Mucosa of rectum (tissue), 2 donors: Measurements from ENCODE around the gene SGCG.
A peak's percentile ranks its signal among the peaks of the same experiment; 100 is the strongest.
"Not testable (repeated sequence)": the region's sequence is repeated elsewhere in the genome, so short reads cannot be mapped to it uniquely, and the experiment has no call there.

Source experiments
- H3K27ac ChIP-seq, 2 donors: one replicate each; pipeline ENCODE4 v1.7.0; 2013; ENCODE audit warnings: inconsistent platforms in 2 of 2, low read depth in 2 of 2, low read length in 2 of 2
- H3K27me3 ChIP-seq, 2 donors: one replicate each; pipeline ENCODE4 v1.7.0; 2013; ENCODE audit warnings: low read length in 2 of 2; ENCODE audit not compliant: control insufficient read depth in 2 of 2, insufficient read depth in 2 of 2
- H3K36me3 ChIP-seq, 2 donors: one replicate each; pipeline ENCODE4 v1.7.0; 2013; ENCODE audit warnings: low read length in 2 of 2; ENCODE audit not compliant: control insufficient read depth in 2 of 2, insufficient read depth in 2 of 2
- H3K4me1 ChIP-seq, 2 donors: one replicate each; pipeline ENCODE4 v1.7.0; 2013; ENCODE audit warnings: low read length in 2 of 2, mild to moderate bottlenecking in 1 of 2; ENCODE audit not compliant: control insufficient read depth in 2 of 2, insufficient read depth in 2 of 2
- H3K4me3 ChIP-seq, 2 donors: one replicate each; pipeline ENCODE4 v1.7.0; 2013; ENCODE audit warnings: low read length in 2 of 2
- H3K9ac ChIP-seq, 2 donors: one replicate each; pipeline ENCODE4 v1.7.0; 2013; ENCODE audit warnings: low read length in 2 of 2, low read depth in 1 of 2, mild to moderate bottlenecking in 1 of 2
- H3K9me3 ChIP-seq, 2 donors: one replicate each; pipeline ENCODE4 v1.7.0; 2013; ENCODE audit warnings: low read length in 2 of 2; ENCODE audit not compliant: control insufficient read depth in 2 of 2
- donor health status: healthy.
- donor health status: Normal muscosa, but diverticular disease.

Gene SGCG, protein sequence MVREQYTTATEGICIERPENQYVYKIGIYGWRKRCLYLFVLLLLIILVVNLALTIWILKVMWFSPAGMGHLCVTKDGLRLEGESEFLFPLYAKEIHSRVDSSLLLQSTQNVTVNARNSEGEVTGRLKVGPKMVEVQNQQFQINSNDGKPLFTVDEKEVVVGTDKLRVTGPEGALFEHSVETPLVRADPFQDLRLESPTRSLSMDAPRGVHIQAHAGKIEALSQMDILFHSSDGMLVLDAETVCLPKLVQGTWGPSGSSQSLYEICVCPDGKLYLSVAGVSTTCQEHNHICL

DNA sequence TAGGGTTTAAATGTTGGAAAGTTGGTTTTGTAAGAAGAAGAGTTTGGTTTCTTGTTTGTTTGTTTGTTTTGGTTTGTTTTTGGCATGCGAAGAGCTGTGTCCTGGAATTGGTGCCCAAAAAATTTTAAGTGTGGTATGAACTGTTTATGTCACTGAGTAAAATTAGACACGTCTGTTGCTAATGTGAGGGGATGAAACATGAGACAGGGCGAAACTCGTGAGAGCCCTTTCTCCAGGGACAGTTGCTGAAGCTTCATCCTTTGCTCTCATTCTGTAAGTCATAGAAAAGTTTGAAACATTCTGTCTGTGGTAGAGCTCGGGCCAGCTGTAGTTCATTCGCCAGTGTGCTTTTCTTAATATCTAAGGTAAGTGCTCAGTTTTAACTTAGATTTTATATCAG is at the start of gene SGCG:
SGCG (plus strand) TSS at position 269 of the 400 bp plus-strand sequence. CDS start 22,716 bp downstream, outside the sequence.
- Histone ChIP-seq H3K27me3 (no peaks in the 10 kb centered on the region), H3K36me3 (no peaks in the 10 kb centered on the region), H3K4me1 (no peaks in the 10 kb centered on the region), H3K27ac (no peak within 1 kb of the TSS), H3K9ac (no peak within 1 kb of the TSS), H3K9me3 (no peaks in the 10 kb centered on the region), H3K4me3 (no peak within 1 kb of the TSS)

GRCh38 chr13:23134542-23134941 is 46.2 kb upstream of the SGCG start:
- H3K27me3 ChIP-seq: no peaks in the 10 kb centered on the region

GRCh38 chr13:23140492-23140891 is 40.3 kb upstream of the SGCG start:
- no peaks in the 10 kb centered on the region for H3K9me3 ChIP-seq
- no peaks in the 10 kb centered on the region for H3K27me3 ChIP-seq
- no peaks in the 10 kb centered on the region for H3K36me3 ChIP-seq
- no peaks in the 10 kb centered on the region for H3K4me1 ChIP-seq
- H3K27ac ChIP-seq: no peak overlapping the region
- no peak overlapping the region for H3K9ac ChIP-seq
- H3K4me3 ChIP-seq: no peak overlapping the region

More at GRCh38 chr13:23134542-23134941, 46.2 kb upstream of the SGCG start:
- Histone ChIP-seq H3K9me3 (no peaks in the 10 kb centered on the region), H3K4me3 (no peak overlapping the region), H3K36me3 (no peaks in the 10 kb centered on the region), H3K27ac (no peak overlapping the region), H3K4me1 (no peaks in the 10 kb centered on the region), H3K9ac (no peak overlapping the region)

GRCh38 chr13:23141964-23142363 is 38.8 kb upstream of the SGCG start:
- H3K9me3 ChIP-seq: no peaks in the 10 kb centered on the region
- no peak overlapping the region for H3K27ac ChIP-seq
- no peak overlapping the region for H3K4me3 ChIP-seq
- H3K9ac ChIP-seq: no peak overlapping the region
- H3K36me3 ChIP-seq: no peaks in the 10 kb centered on the region
- H3K4me1 ChIP-seq: no peaks in the 10 kb centered on the region
- no peaks in the 10 kb centered on the region for H3K27me3 ChIP-seq

DNA sequence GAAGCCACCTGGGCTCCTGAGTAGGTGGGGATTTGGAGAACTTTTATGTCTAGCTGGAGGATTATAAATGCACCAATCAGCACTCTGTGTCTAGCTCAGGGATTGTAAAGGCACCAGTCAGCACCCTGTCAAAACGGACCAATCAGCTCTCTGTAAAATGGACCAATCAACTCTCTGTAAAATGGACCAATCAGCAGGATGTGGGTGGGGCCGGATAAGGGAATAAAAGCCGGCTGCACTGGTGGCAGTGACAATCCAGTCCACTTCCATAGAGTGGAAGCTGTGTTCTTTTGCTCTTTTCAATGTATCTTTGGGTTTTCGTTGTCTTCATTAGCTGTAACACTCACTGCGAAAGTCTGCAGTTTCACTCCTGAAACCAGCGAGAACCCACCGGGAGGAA is 38.2 kb upstream of the SGCG start:
- H3K4me1 ChIP-seq: not testable (repeated sequence)

DNA sequence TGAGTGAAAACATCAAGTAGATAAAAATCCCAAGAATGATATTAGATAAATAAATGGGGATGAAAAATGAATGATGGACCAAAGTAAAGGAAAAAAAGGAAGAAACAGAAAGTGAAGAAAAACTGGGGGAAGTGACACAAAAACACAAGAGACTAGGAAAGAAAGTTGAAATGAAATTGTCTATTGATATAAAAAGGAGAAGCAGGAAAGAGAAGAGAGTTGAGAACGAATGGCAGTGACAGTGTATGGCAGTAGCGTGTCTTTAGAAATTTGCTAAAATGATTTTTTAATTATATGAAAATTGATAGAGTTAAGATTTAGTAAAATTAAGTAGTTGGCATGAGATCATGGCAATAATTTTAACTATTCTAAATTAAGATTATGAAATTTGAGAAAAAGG is 36.3 kb upstream of the SGCG start:
- Histone ChIP-seq H3K4me3 (no peak overlapping the region), H3K9me3 (no peaks in the 10 kb centered on the region), H3K4me1 (no peaks in the 10 kb centered on the region), H3K36me3 (no peaks in the 10 kb centered on the region), H3K9ac (no peak overlapping the region), H3K27ac (no peak overlapping the region), H3K27me3 (no peaks in the 10 kb centered on the region)

More for the DNA sequence above, 38.2 kb upstream of the SGCG start:
- H3K9me3 ChIP-seq, H3K9ac ChIP-seq, H3K36me3 ChIP-seq, H3K27me3 ChIP-seq, H3K27ac ChIP-seq, H3K4me3 ChIP-seq: not testable (repeated sequence)

GRCh38 chr13:23146006-23146405 is 34.8 kb upstream of the SGCG start:
- no peak overlapping the region for H3K4me3 ChIP-seq
- no peaks in the 10 kb centered on the region for H3K4me1 ChIP-seq
- no peak overlapping the region for H3K27ac ChIP-seq
- no peaks in the 10 kb centered on the region for H3K36me3 ChIP-seq
- H3K9me3 ChIP-seq: no peaks in the 10 kb centered on the region
- no peak overlapping the region for H3K9ac ChIP-seq
- H3K27me3 ChIP-seq: no peaks in the 10 kb centered on the region

GRCh38 chr13:23146811-23147625 is 33.8 kb upstream of the SGCG start:
- no peaks in the 10 kb centered on the region for H3K4me1 ChIP-seq
- H3K27ac ChIP-seq: peak overlapping the region; percentile 5 to 11
- no peaks in the 10 kb centered on the region for H3K9me3 ChIP-seq
- no peak overlapping the region for H3K4me3 ChIP-seq
- H3K9ac ChIP-seq: no peak overlapping the region
- H3K36me3 ChIP-seq: no peaks in the 10 kb centered on the region
- no peaks in the 10 kb centered on the region for H3K27me3 ChIP-seq

- Histone ChIP-seq H3K36me3 (no peaks in the 10 kb centered on the region), H3K27me3 (no peaks in the 10 kb centered on the region), H3K9me3 (no peaks in the 10 kb centered on the region), H3K4me3 (no peak overlapping the region), H3K9ac (no peak overlapping the region), H3K4me1 (no peaks in the 10 kb centered on the region), H3K27ac (no peak overlapping the region)
Measured at GRCh38 chr13:23147827-23148226, 33.0 kb upstream of the SGCG start.

- Histone ChIP-seq H3K36me3 (no peaks in the 10 kb centered on the region), H3K27ac (no peak overlapping the region), H3K9ac (no peak overlapping the region), H3K9me3 (no peaks in the 10 kb centered on the region), H3K4me1 (no peaks in the 10 kb centered on the region), H3K4me3 (no peak overlapping the region), H3K27me3 (peaks cover 3 to 6% of the 10 kb centered on the region in 2 donors)
Measured at GRCh38 chr13:23157781-23158180, 23.0 kb upstream of the SGCG start.
